ENCODE data around the gene SKI.

DNA sequence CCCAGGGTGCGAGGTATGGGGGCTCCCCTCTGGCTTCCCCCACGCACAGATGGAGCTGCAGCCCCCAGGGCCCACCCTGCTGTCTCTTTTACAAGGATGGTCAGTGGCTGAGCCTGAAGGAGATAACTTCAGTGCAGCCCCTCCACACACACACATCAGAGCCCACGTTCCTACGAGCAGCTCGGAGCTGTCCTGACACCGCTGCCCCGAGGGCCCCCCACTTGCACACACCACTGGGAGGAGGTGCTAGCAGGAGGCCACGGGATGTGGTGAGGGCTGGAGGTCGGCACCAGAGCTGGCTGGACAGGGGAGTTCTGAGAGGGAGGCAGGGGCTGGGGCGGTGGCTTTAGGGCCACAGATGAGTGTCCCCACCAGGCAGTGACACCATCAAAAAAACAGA is 109.4 kb downstream of the SKI start:
- TF ChIP-seq, protein P1, sequence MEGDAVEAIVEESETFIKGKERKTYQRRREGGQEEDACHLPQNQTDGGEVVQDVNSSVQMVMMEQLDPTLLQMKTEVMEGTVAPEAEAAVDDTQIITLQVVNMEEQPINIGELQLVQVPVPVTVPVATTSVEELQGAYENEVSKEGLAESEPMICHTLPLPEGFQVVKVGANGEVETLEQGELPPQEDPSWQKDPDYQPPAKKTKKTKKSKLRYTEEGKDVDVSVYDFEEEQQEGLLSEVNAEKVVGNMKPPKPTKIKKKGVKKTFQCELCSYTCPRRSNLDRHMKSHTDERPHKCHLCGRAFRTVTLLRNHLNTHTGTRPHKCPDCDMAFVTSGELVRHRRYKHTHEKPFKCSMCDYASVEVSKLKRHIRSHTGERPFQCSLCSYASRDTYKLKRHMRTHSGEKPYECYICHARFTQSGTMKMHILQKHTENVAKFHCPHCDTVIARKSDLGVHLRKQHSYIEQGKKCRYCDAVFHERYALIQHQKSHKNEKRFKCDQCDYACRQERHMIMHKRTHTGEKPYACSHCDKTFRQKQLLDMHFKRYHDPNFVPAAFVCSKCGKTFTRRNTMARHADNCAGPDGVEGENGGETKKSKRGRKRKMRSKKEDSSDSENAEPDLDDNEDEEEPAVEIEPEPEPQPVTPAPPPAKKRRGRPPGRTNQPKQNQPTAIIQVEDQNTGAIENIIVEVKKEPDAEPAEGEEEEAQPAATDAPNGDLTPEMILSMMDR (IDR thresholded peaks at IDR 0.05): no peak
- TF ChIP-seq POLR2A (IDR thresholded peaks at IDR 0.05): no peak
